Upper lobe of left lung (tissue), 6 donors: ENCODE results near the gene BNC2. TPM values are rescaled to one million over a fixed set of nuclear protein-coding genes. Genes with fewer than 3 reads are reported as not detected.

Source experiments
- ATAC-seq, 2 donors: fragments of 200-7000 bp; cut with Tn5 transposase; one replicate each; pipeline ENCODE4 v1.9.1; 2022; ENCODE audit warnings: mild to moderate bottlenecking in 2 of 2, moderate library complexity in 2 of 2; ENCODE audit not compliant: low FRiP score in 2 of 2
- DNase-seq, 2 donors: peaks; one replicate each; pipeline ENCODE4 v3.0.0-alpha.2; 2019 to 2020
- H3K27ac ChIP-seq, 4 donors: fragments of 200-600 bp; sonication (generic); one replicate each; pipeline ENCODE4 v1.5.1; 2016 to 2019
- H3K27me3 ChIP-seq, 4 donors: fragments of 200-600 bp; sonication (generic); one replicate each; pipeline ENCODE4 v1.5.1; 2017 to 2019
- H3K36me3 ChIP-seq, 4 donors: fragments of 200-600 bp; sonication (generic); one replicate each; pipeline ENCODE4 v1.5.1; 2016 to 2019
- H3K4me1 ChIP-seq, 4 donors: fragments of 200-600 bp; sonication (generic); one replicate each; pipeline ENCODE4 v1.5.1; 2018 to 2019
- H3K4me3 ChIP-seq, 4 donors: fragments of 200-600 bp; sonication (generic); one replicate each; pipeline ENCODE4 v1.5.1; 2017 to 2019; ENCODE audit warnings: mild to moderate bottlenecking in 2 of 4, moderate library complexity in 1 of 4
- H3K9me3 ChIP-seq, 4 donors: fragments of 200-600 bp; sonication (generic); one replicate each; pipeline ENCODE4 v1.5.1; 2018 to 2019
- EP300 ChIP-seq, 4 donors: sonication (generic); formaldehyde crosslinking; IDR thresholded peaks; one replicate each; pipeline ENCODE4 v1.5.1; 2017; ENCODE audit warnings: antibody characterized with exemption in 4 of 4, control low read depth in 2 of 4
- POLR2A ChIP-seq, 4 donors: fragments of 450-650 bp; IDR thresholded peaks; one replicate each; pipeline ENCODE4 v1.5.1; 2016 to 2017; ENCODE audit warnings: antibody characterized with exemption in 4 of 4, mild to moderate bottlenecking in 2 of 4
- POLR2AphosphoS5 ChIP-seq, 2 donors: sonication (generic); formaldehyde crosslinking; IDR thresholded peaks; one replicate each; pipeline ENCODE4 v1.5.1; 2017; ENCODE audit warnings: antibody characterized with exemption in 2 of 2
- WGBS, 2 donors: methylation state at CpG; one replicate each; pipeline ENCODE4 v1.1.5; 2017 to 2018; 5-methylcytosine and 5-hydroxymethylcytosine counted together
- total RNA-seq, 6 donors: library from RNA; depleted of rRNA in 4 of 6; stranded (reverse); fragments of >200 nt in 4 of 6; gene quantifications; one replicate each; pipeline versions ENCODE4 v1.1.0 to v1.2.1, GENCODE V29; 2016 to 2021
- TF ChIP-seq, protein P1 (sequence below), 6 experiments: fragments of 450-650 bp in 4 of 6; fragments of 200-600 bp in 2 of 6; sonication (generic) in 2 of 6; IDR thresholded peaks; one replicate each; pipeline ENCODE4 v1.5.1; 2016 to 2019; ENCODE audit warnings: antibody characterized with exemption in 6 of 6
- donor health status: DM: no; HTN: no; CAD: no; lungs with moderate emphysema.
- donor health status: DM: no; HTN: yes; CAD: no; lungs with severe emphysema.

The BNC2 gene
- total RNA-seq, 6 donors from 2014 or later = 4.6 to 21.7 (median 10.7) TPM

DNA sequence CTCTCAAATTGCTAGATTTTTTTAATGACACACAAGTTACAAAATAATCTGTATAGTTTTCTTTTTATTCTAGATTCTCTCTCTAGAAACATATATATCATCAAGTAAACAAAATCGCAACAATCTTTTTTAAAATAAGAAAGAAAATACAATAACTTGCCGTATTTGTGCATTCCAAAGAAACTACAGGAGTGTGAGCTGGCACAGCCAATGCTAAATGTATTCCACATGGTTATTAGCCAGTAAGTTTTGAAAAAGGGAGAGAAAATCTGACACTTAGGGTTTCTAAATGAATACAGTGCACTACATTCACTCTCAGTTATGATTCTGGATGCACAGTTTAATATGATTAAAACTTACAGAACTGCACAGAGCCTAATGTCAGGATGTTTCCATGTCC lies 117.9 kb downstream of the BNC2 start:
- 88 to 90% methylated on average over 2 of the region's 2 CpGs for WGBS, 2 donors

DNA sequence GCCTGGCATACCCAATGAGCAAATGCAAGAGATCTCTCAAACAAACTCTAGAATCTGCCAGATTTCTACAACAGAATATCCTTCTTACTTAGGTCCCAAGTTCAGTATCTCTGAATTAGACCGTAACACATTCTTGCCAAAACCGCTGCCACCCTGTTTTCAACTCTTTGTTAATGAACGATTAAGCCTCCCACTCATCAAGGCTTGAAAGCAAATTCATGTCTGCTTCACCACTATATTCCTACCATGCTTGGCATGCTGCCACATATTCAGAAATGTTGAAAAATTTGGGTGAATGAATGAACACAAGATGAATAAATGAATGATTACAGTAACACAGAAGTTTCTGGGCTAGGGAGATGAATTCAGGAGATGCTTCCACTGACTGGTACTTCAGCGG lies 119.9 kb downstream of the BNC2 start:
- ATAC-seq (no peak), DNase-seq (no peak)
- WGBS, 2 donors = 89 to 92% methylated on average over 4 of the region's 4 CpGs
- no peaks in the 10 kb centered on the region for H3K36me3 ChIP-seq
- no peak overlapping the region for H3K4me3 ChIP-seq
- no peak for TF ChIP-seq POLR2AphosphoS5 (IDR thresholded peaks at IDR 0.05)
- no peak for TF ChIP-seq POLR2A (IDR thresholded peaks at IDR 0.05)
- no peak for TF ChIP-seq EP300 (IDR thresholded peaks at IDR 0.05)
- TF ChIP-seq, protein P1, sequence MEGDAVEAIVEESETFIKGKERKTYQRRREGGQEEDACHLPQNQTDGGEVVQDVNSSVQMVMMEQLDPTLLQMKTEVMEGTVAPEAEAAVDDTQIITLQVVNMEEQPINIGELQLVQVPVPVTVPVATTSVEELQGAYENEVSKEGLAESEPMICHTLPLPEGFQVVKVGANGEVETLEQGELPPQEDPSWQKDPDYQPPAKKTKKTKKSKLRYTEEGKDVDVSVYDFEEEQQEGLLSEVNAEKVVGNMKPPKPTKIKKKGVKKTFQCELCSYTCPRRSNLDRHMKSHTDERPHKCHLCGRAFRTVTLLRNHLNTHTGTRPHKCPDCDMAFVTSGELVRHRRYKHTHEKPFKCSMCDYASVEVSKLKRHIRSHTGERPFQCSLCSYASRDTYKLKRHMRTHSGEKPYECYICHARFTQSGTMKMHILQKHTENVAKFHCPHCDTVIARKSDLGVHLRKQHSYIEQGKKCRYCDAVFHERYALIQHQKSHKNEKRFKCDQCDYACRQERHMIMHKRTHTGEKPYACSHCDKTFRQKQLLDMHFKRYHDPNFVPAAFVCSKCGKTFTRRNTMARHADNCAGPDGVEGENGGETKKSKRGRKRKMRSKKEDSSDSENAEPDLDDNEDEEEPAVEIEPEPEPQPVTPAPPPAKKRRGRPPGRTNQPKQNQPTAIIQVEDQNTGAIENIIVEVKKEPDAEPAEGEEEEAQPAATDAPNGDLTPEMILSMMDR (IDR thresholded peaks at IDR 0.05) = no peak
- no peaks in the 10 kb centered on the region for H3K4me1 ChIP-seq
- H3K9me3 ChIP-seq = no peaks in the 10 kb centered on the region
- no peak overlapping the region for H3K27ac ChIP-seq
- no peaks in the 10 kb centered on the region for H3K27me3 ChIP-seq

More for the DNA sequence above, 117.9 kb downstream of the BNC2 start:
- H3K36me3 ChIP-seq = no peaks in the 10 kb centered on the region
- DNase-seq = no peak
- no peak for TF ChIP-seq EP300 (IDR thresholded peaks at IDR 0.05)
- H3K27me3 ChIP-seq = no peaks in the 10 kb centered on the region
- H3K27ac ChIP-seq = no peak overlapping the region
- no peak overlapping the region for H3K4me3 ChIP-seq
- no peaks in the 10 kb centered on the region for H3K4me1 ChIP-seq
- no peaks in the 10 kb centered on the region for H3K9me3 ChIP-seq
- no peak for ATAC-seq

DNA sequence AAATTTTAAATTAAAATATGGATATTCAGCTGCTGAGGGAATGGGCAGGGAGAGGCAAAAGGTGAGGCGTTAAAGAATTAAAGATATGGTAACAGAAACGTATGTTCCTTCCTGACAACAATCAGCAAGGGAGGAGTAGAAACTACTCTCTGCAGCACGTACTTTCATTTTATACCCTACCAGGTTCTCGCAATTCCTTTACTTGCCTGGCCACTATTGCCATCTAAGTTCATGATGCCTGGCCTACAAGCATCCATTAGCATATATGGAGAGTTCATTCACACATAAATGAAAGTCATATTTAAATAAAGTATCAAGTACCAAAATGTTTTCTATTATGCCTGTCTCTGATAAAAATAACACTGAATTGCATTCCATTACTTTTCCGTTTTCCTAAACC lies 125.1 kb downstream of the BNC2 start:
- H3K4me3 ChIP-seq = no peak overlapping the region
- DNase-seq = no peak
- no peak for ATAC-seq
- no peak overlapping the region for H3K27ac ChIP-seq
- no peaks in the 10 kb centered on the region for H3K9me3 ChIP-seq
- TF ChIP-seq POLR2A (IDR thresholded peaks at IDR 0.05) (no peak), POLR2AphosphoS5 (IDR thresholded peaks at IDR 0.05) (no peak), EP300 (IDR thresholded peaks at IDR 0.05) (no peak)
- TF ChIP-seq, protein P1 (IDR thresholded peaks at IDR 0.05) = no peak
- H3K4me1 ChIP-seq = no peaks in the 10 kb centered on the region
- no peaks in the 10 kb centered on the region for H3K27me3 ChIP-seq
- no peaks in the 10 kb centered on the region for H3K36me3 ChIP-seq
- WGBS, 2 donors = 72 to 80% methylated on average over 5 of the region's 5 CpGs

DNA sequence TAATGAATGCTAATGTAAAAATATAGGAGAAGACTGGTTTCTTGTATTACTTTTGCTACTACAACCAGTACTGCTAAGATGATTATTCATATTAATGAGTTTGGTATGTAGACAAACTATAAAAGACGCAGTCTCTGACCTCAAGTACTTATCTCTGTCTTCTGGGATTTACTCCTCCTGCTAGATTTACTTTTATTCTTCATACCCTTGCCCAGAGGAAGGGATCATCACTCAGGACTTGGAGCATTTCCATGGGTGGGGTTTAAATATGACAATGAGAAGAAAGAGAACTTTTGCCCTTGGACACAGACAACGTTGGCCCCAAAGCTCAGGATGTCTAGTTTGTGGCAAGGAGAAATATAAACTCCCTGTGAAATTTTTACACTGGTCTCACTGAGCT lies 126.1 kb downstream of the BNC2 start:
- Histone ChIP-seq H3K27ac (no peak overlapping the region), H3K27me3 (no peaks in the 10 kb centered on the region), H3K36me3 (no peaks in the 10 kb centered on the region), H3K9me3 (no peaks in the 10 kb centered on the region), H3K4me1 (no peaks in the 10 kb centered on the region), H3K4me3 (no peak overlapping the region)
- DNase-seq = no peak
- peak in 1 of 2 donors; percentile 92 for ATAC-seq
- 19 to 38% methylated on average over 2 of the region's 2 CpGs for WGBS, 2 donors
- TF ChIP-seq POLR2A (IDR thresholded peaks at IDR 0.05) (no peak), EP300 (IDR thresholded peaks at IDR 0.05) (no peak), POLR2AphosphoS5 (IDR thresholded peaks at IDR 0.05) (no peak)
- TF ChIP-seq, protein P1 (IDR thresholded peaks at IDR 0.05) = no peak

DNA sequence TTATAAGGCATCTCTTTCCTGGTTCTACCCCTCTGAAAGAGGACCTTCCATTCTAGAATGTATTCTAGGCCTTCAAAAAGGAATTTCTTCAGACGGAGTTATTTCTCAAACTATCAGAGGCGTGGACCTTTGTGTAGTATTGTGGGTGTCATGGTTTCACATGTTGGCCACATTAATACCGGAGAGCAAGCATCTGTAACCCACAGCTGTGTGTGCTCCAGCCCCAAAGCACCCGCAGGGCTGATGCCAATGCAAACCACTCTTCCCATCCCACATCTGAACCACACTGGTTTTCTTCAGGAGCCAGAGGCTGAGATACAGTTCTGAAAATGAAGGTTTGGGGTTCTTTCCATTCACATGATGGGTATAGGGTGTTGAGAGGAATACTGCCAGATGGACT lies 127.1 kb downstream of the BNC2 start:
- Histone ChIP-seq H3K36me3 (no peaks in the 10 kb centered on the region), H3K27ac (no peak overlapping the region), H3K4me1 (no peaks in the 10 kb centered on the region), H3K9me3 (no peaks in the 10 kb centered on the region), H3K4me3 (no peak overlapping the region), H3K27me3 (no peaks in the 10 kb centered on the region)
- no peak for DNase-seq
- no peak for ATAC-seq
- 69 to 86% methylated on average over 4 of the region's 4 CpGs for WGBS, 2 donors
- TF ChIP-seq EP300 (IDR thresholded peaks at IDR 0.05) = no peak
- TF ChIP-seq, protein P1 (IDR thresholded peaks at IDR 0.05) = no peak
